MM.1S (cell line): ENCODE measurements around the gene RMI1.

ENCODE experiments used
- DNase-seq: peaks from one replicate; pipeline ENCODE4 v3.0.0-alpha.2; 2015
- H2AFZ ChIP-seq: fragments of 300-600 bp; sonication (generic); 2 replicates; pipeline ENCODE4 v1.6.0; 2016; ENCODE audit warnings: antibody characterized with exemption, low read length
- H3F3A ChIP-seq: fragments of 300-600 bp; sonication (generic); 2 replicates; pipeline ENCODE4 v1.6.1; 2016; ENCODE audit warnings: mild to moderate bottlenecking, antibody characterized with exemption, low read length, moderate library complexity, mixed read lengths; ENCODE audit not compliant: insufficient read depth
- H3K27ac ChIP-seq: fragments of 300-600 bp; sonication (generic); 2 replicates; pipeline ENCODE4 v1.5.1; 2016; ENCODE audit warnings: mild to moderate bottlenecking, low read length
- H3K27me3 ChIP-seq: fragments of 300-600 bp; sonication (generic); replicated peaks from 2 replicates; pipeline ENCODE4 v1.6.0; 2016; ENCODE audit warnings: low read length; ENCODE audit not compliant: insufficient read depth
- H3K36me3 ChIP-seq: fragments of 300-600 bp; sonication (generic); replicated peaks from 2 replicates; pipeline ENCODE4 v1.6.1; 2016; ENCODE audit warnings: mild to moderate bottlenecking, low read length, mixed read lengths; ENCODE audit not compliant: insufficient read depth
- H3K4me1 ChIP-seq: fragments of 300-600 bp; sonication (generic); 2 replicates; pipeline ENCODE4 v1.6.1; 2016; ENCODE audit warnings: low read length, mixed read lengths
- H3K4me2 ChIP-seq: fragments of 300-600 bp; sonication (generic); 2 replicates; pipeline ENCODE4 v1.6.0; 2016; ENCODE audit warnings: low read depth, low read length
- H3K4me3 ChIP-seq: fragments of 300-600 bp; sonication (generic); 2 replicates; pipeline ENCODE4 v1.5.1; 2016; ENCODE audit warnings: low read length, mixed read lengths
- H3K79me2 ChIP-seq: fragments of 300-600 bp; sonication (generic); 2 replicates; pipeline ENCODE4 v1.6.1; 2016; ENCODE audit warnings: mixed run types, low read length, mixed read lengths
- H3K9ac ChIP-seq: fragments of 300-600 bp; sonication (generic); 2 replicates; pipeline ENCODE4 v1.6.1; 2016; ENCODE audit warnings: low read length, mixed read lengths
- H3K9me2 ChIP-seq: fragments of 300-600 bp; sonication (generic); replicated peaks from 2 replicates; pipeline ENCODE4 v1.6.1; 2016; ENCODE audit warnings: mild to moderate bottlenecking, low read length, mixed read lengths; ENCODE audit not compliant: insufficient read depth
- H3K9me3 ChIP-seq: fragments of 300-600 bp; sonication (generic); replicated peaks from 2 replicates; pipeline ENCODE4 v1.6.1; 2016; ENCODE audit warnings: mild to moderate bottlenecking, low read length, mixed read lengths; ENCODE audit not compliant: insufficient read depth
- H4K20me1 ChIP-seq: fragments of 300-600 bp; sonication (generic); 2 replicates; pipeline ENCODE4 v1.6.1; 2016; ENCODE audit warnings: mild to moderate bottlenecking, low read length, moderate library complexity, mixed read lengths; ENCODE audit not compliant: insufficient read depth
- EZH2 ChIP-seq: fragments of 300-600 bp; sonication (generic); optimal IDR thresholded peaks from 2 replicates; pipeline ENCODE3; 2017; ENCODE audit warnings: low read depth, mild to moderate bottlenecking, antibody characterized with exemption, low read length, mixed read lengths
- EZH2phosphoT487 ChIP-seq: fragments of 300-600 bp; sonication (generic); IDR thresholded peaks from 2 replicates; pipeline ENCODE4 v1.6.1; 2018; ENCODE audit warnings: antibody characterized with exemption, low read length
- TF ChIP-seq, protein P1 (sequence below): fragments of 300-600 bp; sonication (generic); IDR thresholded peaks from 2 replicates; pipeline ENCODE4 v1.5.1; 2016; ENCODE audit warnings: antibody characterized with exemption, low read length, mixed read lengths

RMI1 gene

DNA sequence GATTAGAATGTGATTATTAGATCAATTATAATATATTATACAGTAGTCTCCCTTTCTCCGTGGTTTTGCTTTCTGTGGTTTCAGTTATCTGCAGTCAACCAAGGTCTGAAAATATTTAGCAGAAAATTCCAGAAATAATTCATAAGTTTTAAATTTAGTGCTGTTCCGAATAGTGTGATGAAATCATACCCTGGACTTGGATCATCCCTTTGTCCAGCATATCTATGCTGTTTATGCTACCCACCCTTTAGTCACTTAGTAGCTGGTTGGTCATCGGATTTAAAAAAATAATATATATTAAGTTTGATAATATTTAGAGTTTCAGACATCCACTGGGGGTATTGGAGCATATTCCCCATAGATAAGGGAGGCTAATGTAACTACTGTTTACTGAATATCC is 19.6 kb downstream of the RMI1 start:
- H3K9me2 ChIP-seq, result no peaks in the 10 kb centered on the region
- H3K79me2 ChIP-seq, result peaks cover 8% of the 10 kb centered on the region; the same call in 1 of the 2 replicates
- H3K9ac ChIP-seq, result no peak overlapping the region
- H3K27ac ChIP-seq, result no peak overlapping the region
- H3K4me3 ChIP-seq, result no peak overlapping the region
- H4K20me1 ChIP-seq, result no peaks in the 10 kb centered on the region
- DNase-seq, result no peak
- TF ChIP-seq, protein P1, sequence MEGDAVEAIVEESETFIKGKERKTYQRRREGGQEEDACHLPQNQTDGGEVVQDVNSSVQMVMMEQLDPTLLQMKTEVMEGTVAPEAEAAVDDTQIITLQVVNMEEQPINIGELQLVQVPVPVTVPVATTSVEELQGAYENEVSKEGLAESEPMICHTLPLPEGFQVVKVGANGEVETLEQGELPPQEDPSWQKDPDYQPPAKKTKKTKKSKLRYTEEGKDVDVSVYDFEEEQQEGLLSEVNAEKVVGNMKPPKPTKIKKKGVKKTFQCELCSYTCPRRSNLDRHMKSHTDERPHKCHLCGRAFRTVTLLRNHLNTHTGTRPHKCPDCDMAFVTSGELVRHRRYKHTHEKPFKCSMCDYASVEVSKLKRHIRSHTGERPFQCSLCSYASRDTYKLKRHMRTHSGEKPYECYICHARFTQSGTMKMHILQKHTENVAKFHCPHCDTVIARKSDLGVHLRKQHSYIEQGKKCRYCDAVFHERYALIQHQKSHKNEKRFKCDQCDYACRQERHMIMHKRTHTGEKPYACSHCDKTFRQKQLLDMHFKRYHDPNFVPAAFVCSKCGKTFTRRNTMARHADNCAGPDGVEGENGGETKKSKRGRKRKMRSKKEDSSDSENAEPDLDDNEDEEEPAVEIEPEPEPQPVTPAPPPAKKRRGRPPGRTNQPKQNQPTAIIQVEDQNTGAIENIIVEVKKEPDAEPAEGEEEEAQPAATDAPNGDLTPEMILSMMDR, result no peak
- TF ChIP-seq EZH2phosphoT487 (no peak), EZH2 (no peak)
- no peak overlapping the region for H2AFZ ChIP-seq
- no peaks in the 10 kb centered on the region; the same call in 1 of the 2 replicates for H3F3A ChIP-seq
- no peaks in the 10 kb centered on the region for H3K9me3 ChIP-seq
- no peaks in the 10 kb centered on the region for H3K27me3 ChIP-seq
- H3K4me2 ChIP-seq, result no peak overlapping the region
- H3K4me1 ChIP-seq, result peaks cover 11% of the 10 kb centered on the region; the same call in 1 of the 2 replicates
- H3K36me3 ChIP-seq, result peaks cover 5% of the 10 kb centered on the region; the same call in 1 of the 2 replicates

DNA sequence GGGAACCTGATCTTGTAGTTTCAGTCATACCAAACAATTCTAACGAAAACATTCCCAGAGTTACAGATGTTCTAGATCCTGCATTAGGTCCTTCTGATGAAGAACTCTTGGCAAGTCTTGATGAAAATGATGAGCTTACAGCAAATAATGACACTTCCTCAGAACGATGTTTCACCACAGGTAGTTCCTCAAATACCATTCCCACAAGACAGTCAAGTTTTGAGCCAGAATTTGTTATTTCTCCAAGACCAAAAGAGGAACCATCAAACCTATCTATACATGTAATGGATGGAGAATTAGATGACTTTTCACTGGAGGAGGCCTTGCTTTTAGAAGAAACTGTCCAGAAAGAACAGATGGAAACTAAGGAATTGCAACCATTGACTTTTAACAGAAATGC is 21.0 kb downstream of the RMI1 start:
- Histone ChIP-seq H3K9me3 (no peaks in the 10 kb centered on the region), H3K27ac (no peak overlapping the region), H3K79me2 (peaks cover 4% of the 10 kb centered on the region; the same call in 1 of the 2 replicates), H2AFZ (no peak overlapping the region), H3K4me1 (peaks cover 11% of the 10 kb centered on the region; the same call in 1 of the 2 replicates), H3K36me3 (peaks cover 5% of the 10 kb centered on the region; the same call in 1 of the 2 replicates), H3K4me2 (no peak overlapping the region), H3K4me3 (no peak overlapping the region), H3K27me3 (no peaks in the 10 kb centered on the region), H3K9me2 (no peaks in the 10 kb centered on the region), H4K20me1 (no peaks in the 10 kb centered on the region), H3K9ac (no peak overlapping the region), H3F3A (no peaks in the 10 kb centered on the region; the same call in 1 of the 2 replicates)
- TF ChIP-seq EZH2 (no peak), EZH2phosphoT487 (no peak)
- TF ChIP-seq, protein P1, result no peak
- no peak for DNase-seq

DNA sequence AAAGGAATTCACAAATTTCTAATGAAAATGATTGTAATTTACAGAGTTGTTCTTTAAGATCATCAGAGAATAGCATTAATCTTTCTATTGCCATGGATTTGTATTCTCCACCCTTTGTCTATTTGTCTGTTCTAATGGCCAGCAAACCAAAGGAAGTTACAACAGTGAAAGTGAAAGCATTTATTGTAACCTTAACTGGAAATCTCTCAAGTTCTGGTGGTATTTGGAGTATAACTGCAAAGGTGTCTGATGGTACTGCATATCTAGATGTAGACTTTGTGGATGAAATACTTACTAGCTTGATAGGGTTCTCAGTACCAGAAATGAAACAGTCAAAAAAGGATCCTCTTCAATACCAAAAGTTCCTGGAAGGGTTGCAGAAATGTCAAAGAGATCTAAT is 21.7 kb downstream of the RMI1 start:
- H3K4me3 ChIP-seq, result no peak overlapping the region
- no peaks in the 10 kb centered on the region for H3K9me2 ChIP-seq
- H3F3A ChIP-seq, result no peaks in the 10 kb centered on the region; the same call in 1 of the 2 replicates
- no peak overlapping the region for H3K4me2 ChIP-seq
- no peak overlapping the region for H2AFZ ChIP-seq
- peaks cover 11% of the 10 kb centered on the region; the same call in 1 of the 2 replicates for H3K4me1 ChIP-seq
- H3K27ac ChIP-seq, result no peak overlapping the region
- H3K79me2 ChIP-seq, result peaks cover 4% of the 10 kb centered on the region; the same call in 1 of the 2 replicates
- peak; percentile 60 for DNase-seq
- H3K9ac ChIP-seq, result no peak overlapping the region
- peaks cover 5% of the 10 kb centered on the region; the same call in 1 of the 2 replicates for H3K36me3 ChIP-seq
- no peak for TF ChIP-seq EZH2phosphoT487
- no peak for TF ChIP-seq EZH2
- TF ChIP-seq, protein P1, result no peak
- H3K27me3 ChIP-seq, result no peaks in the 10 kb centered on the region
- H3K9me3 ChIP-seq, result no peaks in the 10 kb centered on the region
- H4K20me1 ChIP-seq, result no peaks in the 10 kb centered on the region
